B cell (primary cell): ENCODE measurements around the gene CEACAM3. TPM values are rescaled to one million over a fixed set of nuclear protein-coding genes. Genes with fewer than 3 reads are reported as not detected.

Source experiments
- ATAC-seq: fragments of 200-7000 bp; cut with Tn5 transposase; one replicate; pipeline ENCODE4 v1.10.0; 2021; ENCODE audit warnings: low read depth, mild to moderate bottlenecking, moderate number of reproducible peaks, moderate library complexity
- CTCF ChIA-PET: fragments of 350-600 bp; sonication (Branson Sonifier 250); formaldehyde crosslinking; loops from one replicate; lab custom pipeline; 2021; ENCODE audit warnings: antibody characterized with exemption, inconsistent platforms; lab: Charles Lee
- POLR2A ChIA-PET: fragments of 350-600 bp; sonication (Branson Sonifier 250); formaldehyde crosslinking; loops from one replicate; lab custom pipeline; 2021; ENCODE audit warnings: antibody characterized with exemption; lab: Charles Lee
- DNase-seq: peaks from one replicate; pipeline ENCODE4 v3.0.0; 2013
- H2AFZ ChIP-seq: 2 replicates; pipeline ENCODE4 v1.6.1; 2012; ENCODE audit warnings: mild to moderate bottlenecking, low read depth, low read length; ENCODE audit not compliant: insufficient read depth, poor library complexity, severe bottlenecking
- H3K27ac ChIP-seq, 2 donors: 1 replicate in 1 of 2; 2 replicates in 1 of 2; pipeline ENCODE4 v1.5.1; 2012 to 2013; ENCODE audit warnings: low read length in 2 of 2, mild to moderate bottlenecking in 2 of 2, moderate library complexity in 1 of 2
- H3K27me3 ChIP-seq, 4 experiments: fragments of 200-600 bp in 1 of 4; sonication (generic) in 1 of 4; replicated peaks in 1 of 4; 1 replicate in 2 of 4; 2 replicates in 2 of 4; pipeline versions ENCODE4 v1.6.1 to v1.7.0; 2013 to 2016; ENCODE audit warnings: low read length in 3 of 4, mild to moderate bottlenecking in 2 of 4, mixed read lengths in 1 of 4, moderate library complexity in 1 of 4; ENCODE audit not compliant: insufficient read depth in 4 of 4, control insufficient read depth in 3 of 4; ENCODE audit errors: control extremely low read depth in 1 of 4
- H3K36me3 ChIP-seq, 2 experiments: replicated peaks in 1 of 2; 1 replicate in 1 of 2; 2 replicates in 1 of 2; pipeline versions ENCODE4 v1.6.1 to v1.7.1; 2013; ENCODE audit warnings: low read length in 1 of 2; ENCODE audit not compliant: insufficient read depth in 2 of 2, control insufficient read depth in 1 of 2; ENCODE audit errors: control extremely low read depth in 1 of 2, extremely low read depth in 1 of 2
- H3K4me1 ChIP-seq, 2 donors: fragments of 200-600 bp in 1 of 2; sonication (generic) in 1 of 2; 1 replicate in 1 of 2; 2 replicates in 1 of 2; pipeline versions ENCODE4 v1.5.1 to v1.6.1; 2013 to 2017; ENCODE audit warnings: low read length in 2 of 2; ENCODE audit not compliant: control insufficient read depth in 2 of 2, insufficient read depth in 2 of 2
- H3K4me2 ChIP-seq: replicated peaks from 2 replicates; pipeline ENCODE3; 2012; ENCODE audit warnings: mild to moderate bottlenecking, low read depth, low read length; ENCODE audit not compliant: poor library complexity, severe bottlenecking
- H3K4me3 ChIP-seq, 5 experiments: fragments of 200-600 bp in 1 of 5; sonication (generic) in 1 of 5; 1 replicate in 3 of 5; 2 replicates in 2 of 5; pipeline versions ENCODE4 v1.5.1 to v1.7.0; 2011 to 2016; ENCODE audit warnings: low read length in 4 of 5, mild to moderate bottlenecking in 4 of 5, low read depth in 2 of 5, control low read depth in 1 of 5, moderate library complexity in 1 of 5; ENCODE audit not compliant: insufficient read depth in 1 of 5; ENCODE audit errors: control extremely low read depth in 1 of 5, extremely low read depth in 1 of 5
- H3K79me2 ChIP-seq: fragments of 200-600 bp; sonication (generic); one replicate; pipeline ENCODE4 v1.6.0; 2016; ENCODE audit warnings: low read length; ENCODE audit not compliant: control insufficient read depth, insufficient read depth
- H3K9ac ChIP-seq: fragments of 200-600 bp; sonication (generic); 2 replicates; pipeline ENCODE4 v1.6.1; 2017; ENCODE audit warnings: mild to moderate bottlenecking, low read length, moderate library complexity
- H3K9me3 ChIP-seq, 3 donors: one replicate each; pipeline versions ENCODE4 v1.6.1 to v1.7.1; 2013; ENCODE audit warnings: low read length in 2 of 3; ENCODE audit not compliant: control insufficient read depth in 2 of 3, insufficient read depth in 1 of 3; ENCODE audit errors: control extremely low read depth in 1 of 3
- H4K20me1 ChIP-seq: 2 replicates; pipeline ENCODE4 v1.6.0; 2012; ENCODE audit warnings: mild to moderate bottlenecking, low read length; ENCODE audit not compliant: insufficient read depth, control insufficient read depth, poor library complexity, severe bottlenecking
- H3K27ac Mint-ChIP-seq: one replicate; pipeline ENCODE4 v1.8.0; 2021; ENCODE audit warnings: mixed read lengths
- H3K27me3 Mint-ChIP-seq: one replicate; pipeline ENCODE4 v1.8.0; 2021; ENCODE audit warnings: mixed read lengths
- H3K4me1 Mint-ChIP-seq: one replicate; pipeline ENCODE4 v1.8.0; 2021; ENCODE audit warnings: mixed read lengths
- H3K4me3 Mint-ChIP-seq: one replicate; pipeline ENCODE4 v1.8.0; 2021; ENCODE audit warnings: mixed read lengths
- H3K9me3 Mint-ChIP-seq: one replicate; pipeline ENCODE4 v1.8.0; 2022; ENCODE audit warnings: mixed read lengths; ENCODE audit not compliant: insufficient read depth
- CTCF ChIP-seq: fragments of 200-600 bp; IDR thresholded peaks from one replicate; pipeline ENCODE4 v1.8.0; 2022; ENCODE audit warnings: antibody characterized with exemption, mild to moderate bottlenecking
- EZH2 ChIP-seq: IDR thresholded peaks from 2 replicates; pipeline ENCODE4 v1.6.1; 2012; ENCODE audit warnings: borderline replicate concordance, low read depth, mild to moderate bottlenecking, moderate library complexity, low read length; ENCODE audit not compliant: insufficient read depth, poor library complexity, severe bottlenecking
- WGBS: methylation state at CpG from one replicate; pipeline ENCODE4 v1.1.5; 2013; ENCODE audit warnings: missing lambda C conversion rate; ENCODE audit not compliant: insufficient coverage; 5-methylcytosine and 5-hydroxymethylcytosine counted together
- intact Hi-C: fragments of 100-400 bp; cut with micrococcal nuclease; formaldehyde crosslinking; loops from one replicate; pipeline ENCODE4 v1.10.0; 2022
- polyA plus RNA-seq: library from polyadenylated mRNA; depleted of rRNA; stranded (reverse); fragments of >200 nt; gene quantifications from 2 replicates; pipeline ENCODE4 v1.2.3, GENCODE V29; 2012
- total RNA-seq, 2 donors: library from RNA; stranded (reverse); fragments of 120-200 nt in 1 of 2; gene quantifications; 1 replicate in 1 of 2; 2 replicates in 1 of 2; pipeline versions ENCODE4 v1.2.3 to v1.2.4, GENCODE V29; 2013 to 2022

CEACAM3 gene
- total and polyA plus RNA-seq, 2 donors (not counting 1 experiment from before 2014, with no cell fraction given): not detected

GRCh38 chr19:41845001-41845050 lies 48.4 kb downstream of the CEACAM3 start, which contains the start of gene DMRTC2:
TSS of gene DMRTC2 (plus strand) at chr19:41845042. CDS start at chr19:41847429, 2,387 bp downstream.
- Histone ChIP-seq H3K27me3 (no peaks in the 10 kb centered on the region), H3K27ac (no peak within 1 kb of the TSS), H3K4me3 (no peak within 1 kb of the TSS), H3K9ac (no peak within 1 kb of the TSS), H2AFZ (no peak within 1 kb of the TSS), H4K20me1 (no peaks in the 10 kb centered on the region), H3K4me1 (no peaks in the 10 kb centered on the region), H3K36me3 (no peaks in the 10 kb centered on the region), H3K4me2 (no peak within 1 kb of the TSS), H3K79me2 (no peaks in the 10 kb centered on the region), H3K9me3 (peaks cover 0 to 9% (median 0%) of the 10 kb centered on the region in 3 donors)
- Mint-ChIP-seq H3K4me1 (no peaks in the 10 kb centered on the region), H3K27me3 (peaks cover 8% of the 10 kb centered on the region), H3K27ac (no peak within 1 kb of the TSS), H3K4me3 (no peak within 1 kb of the TSS), H3K9me3 (no peaks in the 10 kb centered on the region)
- TF ChIP-seq CTCF (no peak), EZH2 (no peak)
- POLR2A ChIA-PET: no interaction called here
- intact Hi-C loops: no loop called here
- no peak for DNase-seq
- CTCF ChIA-PET: no interaction called here
- 94% methylated on average over 3 of the region's 3 CpGs for WGBS
- ATAC-seq: no peak

GRCh38 chr19:41845051-41845590 lies 48.7 kb downstream of the CEACAM3 start:
- Mint-ChIP-seq H3K4me1 (no peaks in the 10 kb centered on the region), H3K27me3 (peaks cover 6% of the 10 kb centered on the region), H3K9me3 (no peaks in the 10 kb centered on the region), H3K27ac (no peak overlapping the region), H3K4me3 (no peak overlapping the region)
- Histone ChIP-seq H3K9me3 (peaks cover 0 to 9% (median 0%) of the 10 kb centered on the region in 3 donors), H3K36me3 (no peaks in the 10 kb centered on the region), H3K4me2 (no peak overlapping the region), H3K9ac (no peak overlapping the region), H3K4me3 (no peak overlapping the region), H2AFZ (no peak overlapping the region), H3K4me1 (no peaks in the 10 kb centered on the region), H4K20me1 (no peaks in the 10 kb centered on the region), H3K79me2 (no peaks in the 10 kb centered on the region), H3K27me3 (no peaks in the 10 kb centered on the region), H3K27ac (no peak overlapping the region)
- no peak for DNase-seq
- no peak for ATAC-seq
- TF ChIP-seq CTCF (no peak), EZH2 (no peak)
- WGBS: 97% methylated on average over 11 of the region's 23 CpGs
- CTCF ChIA-PET: no interaction called here
- intact Hi-C loops: no loop called here
- POLR2A ChIA-PET: no interaction called here
